Ishikawa (cell line): Measurements from ENCODE around the gene RAD51B.

ENCODE experiments used
- CEBPB ChIP-seq: IDR thresholded peaks from 2 replicates; pipeline ENCODE4 v1.6.1; 2012
- EGR1 ChIP-seq: IDR thresholded peaks from 2 replicates; pipeline ENCODE4 v1.6.1; 2012
- NFIC ChIP-seq: IDR thresholded peaks from 2 replicates; pipeline ENCODE4 v1.6.1; 2012
- RAD21 ChIP-seq: IDR thresholded peaks from 2 replicates; pipeline ENCODE4 v1.6.1; 2012; ENCODE audit warnings: low read depth
- TF ChIP-seq, protein P1 (sequence below): IDR thresholded peaks from 2 replicates; pipeline ENCODE4 v1.6.1; 2012

DNA sequence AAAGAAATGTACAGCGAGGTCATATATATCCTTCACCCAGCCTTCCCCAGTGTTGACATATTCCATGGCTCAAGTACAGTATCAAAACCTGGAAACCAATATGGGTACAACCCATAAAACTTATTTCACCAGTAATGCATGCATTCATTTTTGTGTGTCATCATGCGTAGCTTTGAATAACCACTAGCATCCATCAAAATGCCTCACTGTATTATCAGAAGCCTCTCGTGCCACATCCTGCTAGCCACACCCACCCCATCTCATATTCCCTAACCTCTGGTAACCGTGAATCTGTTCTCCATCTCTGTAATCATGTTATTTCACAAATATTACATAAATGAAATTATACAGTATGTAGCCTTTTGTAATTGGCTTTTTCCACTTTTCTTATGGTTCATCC lies 314.3 kb downstream of the RAD51B start:
- no peak for TF ChIP-seq RAD21
- TF ChIP-seq CEBPB, result no peak
- TF ChIP-seq, protein P1, sequence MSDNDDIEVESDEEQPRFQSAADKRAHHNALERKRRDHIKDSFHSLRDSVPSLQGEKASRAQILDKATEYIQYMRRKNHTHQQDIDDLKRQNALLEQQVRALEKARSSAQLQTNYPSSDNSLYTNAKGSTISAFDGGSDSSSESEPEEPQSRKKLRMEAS, result no peak
- no peak for TF ChIP-seq NFIC
- TF ChIP-seq EGR1, result no peak
